H1 (cell line): ENCODE results near the gene ASPG. TPM values are rescaled to one million over a fixed set of nuclear protein-coding genes. Genes with fewer than 3 reads are reported as not detected.

Experiments used
- JUND ChIP-seq: IDR thresholded peaks from 2 replicates; pipeline ENCODE4 v1.6.1; 2011; ENCODE audit warnings: mild to moderate bottlenecking, improper control_type of control experiment, low read length
- POLR2A ChIP-seq, 2 experiments: IDR thresholded peaks; 1 replicate in 1 of 2; 2 replicates in 1 of 2; pipeline ENCODE4 v1.6.1; 2011; ENCODE audit warnings: low read depth in 2 of 2, low read length in 2 of 2, mild to moderate bottlenecking in 2 of 2; ENCODE audit errors: control extremely low read depth in 1 of 2
- TEAD4 ChIP-seq: IDR thresholded peaks from 2 replicates; pipeline ENCODE4 v1.6.1; 2012; ENCODE audit warnings: low read depth, low read length, inconsistent platforms, mixed read lengths
- polyA plus RNA-seq, 7 experiments: library from polyadenylated mRNA; depleted of rRNA in 3 of 7; stranded (reverse) in 5 of 7; unstranded in 2 of 7; fragments of >200 nt in 5 of 7; fragments of 200-250 nt in 2 of 7; gene quantifications; 1 replicate in 5 of 7; 2 replicates in 1 of 7; 4 replicates in 1 of 7; pipeline versions ENCODE4 v1.2.1 to v1.2.3, GENCODE V29; 2011 to 2013; ENCODE audit warnings: missing spikeins in 2 of 7, mixed read lengths in 2 of 7
- total RNA-seq: library from RNA; stranded (reverse); fragmentation: NEBNext Ultra II Directional; extraction: Animal tissue kit (Norgen Biotek cat#: 25700); gene quantifications from 2 replicates; pipeline ENCODE4 v1.2.1, GENCODE V29; 2021

ASPG gene
- total and polyA plus RNA-seq, 2 of the 8 experiments (the other 6 are each of a cell fraction or from before 2014, with no cell fraction given): 0.34 to 0.59 TPM

- TF ChIP-seq JUND (no peak), POLR2A (IDR thresholded peaks at IDR 0.05; ENCODE audit: control extremely low read depth in 1 of 2, low read depth in 2 of 2, low read length in 2 of 2) (no peak), TEAD4 (no peak)
Measured at GRCh38 chr14:104112609-104113571, 27.4 kb downstream of the ASPG start (continued).
